Activated CD8-positive, alpha-beta memory T cell treated with anti-CD3 and anti-CD28 coated beads, Interleukin-2, amount 10 ng/mL, durations not matched to agents 7 days and 5 days (primary cell): ENCODE measurements around the gene MCC. TPM values are rescaled to one million over a fixed set of nuclear protein-coding genes. Genes with fewer than 3 reads are reported as not detected.

Experiments
- ATAC-seq: fragments of 150-1000 bp; cut with Tn5 transposase; one replicate; pipeline ENCODE4 v1.10.0; 2021; ENCODE audit warnings: moderate library complexity
- CTCF ChIA-PET: fragments of 350-600 bp; sonication (Branson Sonifier 250); formaldehyde crosslinking; loops from one replicate; lab custom pipeline; 2021; ENCODE audit warnings: antibody characterized with exemption; lab: Charles Lee
- DNase-seq: peaks from one replicate; pipeline ENCODE4 v3.0.0-alpha.2; 2020
- H3K27ac Mint-ChIP-seq: one replicate; pipeline ENCODE4 v1.8.0; 2021; ENCODE audit warnings: mild to moderate bottlenecking, mixed read lengths
- H3K27me3 Mint-ChIP-seq: one replicate; pipeline ENCODE4 v1.8.0; 2021; ENCODE audit warnings: mixed read lengths
- H3K36me3 Mint-ChIP-seq: one replicate; pipeline ENCODE4 v1.8.0; 2021; ENCODE audit warnings: mild to moderate bottlenecking, mixed read lengths
- H3K4me1 Mint-ChIP-seq: one replicate; pipeline ENCODE4 v1.8.0; 2021; ENCODE audit warnings: mixed read lengths
- H3K4me3 Mint-ChIP-seq: one replicate; pipeline ENCODE4 v1.8.0; 2021; ENCODE audit warnings: mild to moderate bottlenecking, moderate library complexity, mixed read lengths
- H3K9me3 Mint-ChIP-seq: one replicate; pipeline ENCODE4 v1.8.0; 2022; ENCODE audit warnings: low read depth, mixed read lengths
- total RNA-seq, 2 experiments: library from RNA; stranded (reverse); gene quantifications; one replicate each; pipeline ENCODE4 v1.2.3, GENCODE V29; 2021

MCC gene
- total RNA-seq, 2 experiments from 2014 or later = 7.4 to 7.5 TPM

- no peaks in the 10 kb centered on the region for H3K36me3 Mint-ChIP-seq
- DNase-seq (no peak), ATAC-seq (no peak)
- H3K27me3 Mint-ChIP-seq = peaks cover 5% of the 10 kb centered on the region
- no peaks in the 10 kb centered on the region for H3K4me1 Mint-ChIP-seq
- CTCF ChIA-PET = no interaction called here
- no peak overlapping the region for H3K4me3 Mint-ChIP-seq
- H3K27ac Mint-ChIP-seq = no peak overlapping the region
- H3K9me3 Mint-ChIP-seq = peaks cover 2% of the 10 kb centered on the region
Measured at GRCh38 chr5:113189291-113189690, 299.0 kb downstream of the MCC start.

DNA sequence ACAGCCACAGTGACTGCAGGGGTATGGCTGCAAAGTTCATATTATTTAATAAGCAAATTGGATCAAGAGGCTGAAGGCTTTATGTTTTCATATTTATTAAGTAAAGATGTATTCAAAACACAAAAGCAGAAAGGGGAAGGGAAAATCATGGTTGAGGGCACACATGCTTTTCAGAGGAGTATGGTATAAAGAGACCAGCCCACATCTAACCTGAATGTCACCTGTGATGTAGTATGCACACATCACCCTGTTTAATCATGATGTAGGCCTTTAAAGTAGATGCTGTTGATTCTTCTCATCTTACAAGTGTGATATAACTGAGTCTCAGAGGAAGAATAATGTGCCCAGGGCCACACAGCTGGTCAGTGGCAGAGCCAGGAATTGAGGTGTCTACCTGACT lies 299.8 kb downstream of the MCC start:
- peaks cover 5% of the 10 kb centered on the region for H3K27me3 Mint-ChIP-seq
- ATAC-seq (no peak), DNase-seq (no peak)
- no peak overlapping the region for H3K4me3 Mint-ChIP-seq
- no peaks in the 10 kb centered on the region for H3K4me1 Mint-ChIP-seq
- CTCF ChIA-PET = no interaction called here
- H3K27ac Mint-ChIP-seq = no peak overlapping the region
- no peaks in the 10 kb centered on the region for H3K36me3 Mint-ChIP-seq
- no peaks in the 10 kb centered on the region for H3K9me3 Mint-ChIP-seq

DNA sequence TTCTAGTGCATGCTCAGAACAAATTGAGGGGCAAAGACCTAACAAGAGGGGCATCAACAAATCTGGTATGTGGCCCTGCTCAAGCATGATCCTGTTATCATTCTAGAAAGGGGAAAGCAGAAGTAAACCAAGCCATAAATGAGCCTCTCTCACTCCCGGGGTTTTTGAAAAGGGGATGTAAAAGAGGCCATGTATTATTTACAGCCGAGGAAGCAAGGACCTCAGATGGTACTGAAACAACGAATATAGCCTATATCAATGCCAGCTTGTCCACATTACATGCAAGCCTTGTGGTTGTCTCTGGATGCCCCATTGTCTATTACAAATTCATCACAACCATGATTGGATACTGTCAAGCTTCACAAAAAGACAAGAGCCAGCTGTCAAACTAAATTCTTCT lies 300.3 kb downstream of the MCC start:
- Mint-ChIP-seq H3K27me3 (peaks cover 5% of the 10 kb centered on the region), H3K4me3 (no peak overlapping the region), H3K36me3 (no peaks in the 10 kb centered on the region), H3K9me3 (no peaks in the 10 kb centered on the region), H3K27ac (no peak overlapping the region), H3K4me1 (no peaks in the 10 kb centered on the region)
- CTCF ChIA-PET = no interaction called here
- ATAC-seq = no peak
- no peak for DNase-seq

DNA sequence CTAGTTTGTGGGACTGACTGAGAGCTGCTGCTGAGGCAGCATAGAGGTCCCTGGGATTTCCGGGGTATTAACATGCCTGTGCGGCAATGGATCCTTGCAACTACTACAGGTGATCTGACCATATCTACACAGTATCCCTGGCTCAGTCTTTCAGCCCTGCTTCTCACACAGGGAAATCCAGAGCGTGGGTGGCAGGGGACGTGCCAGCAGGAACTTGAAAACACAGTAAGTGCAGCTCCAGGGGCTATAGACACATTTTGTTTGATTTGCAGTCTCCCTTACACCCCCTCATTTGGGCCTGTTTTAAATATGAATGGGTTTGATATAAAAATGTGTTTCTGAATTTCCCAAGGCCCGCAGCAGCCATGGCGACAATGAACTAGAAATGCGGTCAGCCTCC lies 302.2 kb downstream of the MCC start:
- DNase-seq (no peak), ATAC-seq (no peak)
- CTCF ChIA-PET = no interaction called here
- Mint-ChIP-seq H3K4me3 (no peak overlapping the region), H3K27ac (no peak overlapping the region), H3K4me1 (peaks cover 6% of the 10 kb centered on the region), H3K9me3 (no peaks in the 10 kb centered on the region), H3K27me3 (peaks cover 5% of the 10 kb centered on the region), H3K36me3 (no peaks in the 10 kb centered on the region)

DNA sequence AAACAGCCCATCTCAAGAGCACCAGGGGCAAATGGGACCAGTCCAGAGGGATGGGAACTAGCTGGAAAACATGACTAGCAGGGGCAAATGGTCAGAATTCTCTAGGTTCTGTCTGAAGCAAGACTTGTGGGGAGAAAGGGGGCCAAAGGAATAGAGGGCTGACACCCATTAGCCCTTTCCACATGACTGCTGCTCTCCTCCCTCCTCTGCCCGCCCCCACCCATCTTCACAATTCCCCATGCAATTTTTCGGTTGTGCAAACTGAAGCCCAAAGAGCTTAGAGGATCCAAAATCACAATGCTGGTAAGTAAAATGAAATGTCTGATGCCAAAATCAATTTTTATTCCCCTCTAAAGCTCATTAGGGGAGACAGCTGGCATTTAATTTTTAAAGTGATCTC lies 304.6 kb downstream of the MCC start:
- no peak overlapping the region for H3K27ac Mint-ChIP-seq
- H3K4me1 Mint-ChIP-seq = peaks cover 6% of the 10 kb centered on the region
- CTCF ChIA-PET = no interaction called here
- H3K9me3 Mint-ChIP-seq = no peaks in the 10 kb centered on the region
- DNase-seq (no peak), ATAC-seq (no peak)
- H3K36me3 Mint-ChIP-seq = no peaks in the 10 kb centered on the region
- H3K27me3 Mint-ChIP-seq = peaks cover 5% of the 10 kb centered on the region
- no peak overlapping the region for H3K4me3 Mint-ChIP-seq

DNA sequence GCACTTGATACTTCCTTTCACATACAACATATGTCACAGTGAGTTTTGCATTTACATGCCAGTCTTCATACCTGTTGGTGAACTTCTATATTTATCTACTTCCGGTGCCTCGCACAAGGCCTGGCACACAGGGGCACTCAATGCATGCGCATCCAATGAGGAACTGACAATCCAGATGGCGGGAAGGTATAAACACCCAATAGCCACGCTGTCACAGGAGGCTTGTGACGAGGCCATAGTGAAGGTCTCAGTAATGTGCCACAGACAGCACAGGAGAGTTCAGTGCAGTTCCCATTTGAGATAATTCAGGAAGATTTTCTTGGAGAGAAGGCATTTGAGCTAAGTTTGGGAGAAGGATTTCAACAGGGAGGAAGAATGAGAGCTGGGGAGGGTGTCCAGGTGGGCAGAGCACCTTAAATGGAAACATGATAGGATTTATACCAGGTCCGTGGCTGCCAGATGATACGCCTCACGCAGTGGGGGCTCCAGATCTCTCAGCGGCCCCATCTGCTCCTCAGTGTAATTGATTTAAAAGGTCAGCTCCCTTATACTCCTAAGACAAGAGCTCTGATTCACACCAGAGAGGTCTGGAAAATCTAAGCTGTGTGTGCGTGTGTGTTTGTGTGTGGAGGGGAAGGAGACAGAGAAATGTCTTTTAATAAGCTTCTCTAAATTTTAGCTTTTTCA lies 305.5 kb downstream of the MCC start:
- Mint-ChIP-seq H3K4me3 (no peak overlapping the region), H3K27me3 (peaks cover 5% of the 10 kb centered on the region), H3K4me1 (peaks cover 6% of the 10 kb centered on the region), H3K27ac (no peak overlapping the region), H3K36me3 (no peaks in the 10 kb centered on the region), H3K9me3 (no peaks in the 10 kb centered on the region)
- CTCF ChIA-PET = no interaction called here
- no peak for DNase-seq
- ATAC-seq = no peak

DNA sequence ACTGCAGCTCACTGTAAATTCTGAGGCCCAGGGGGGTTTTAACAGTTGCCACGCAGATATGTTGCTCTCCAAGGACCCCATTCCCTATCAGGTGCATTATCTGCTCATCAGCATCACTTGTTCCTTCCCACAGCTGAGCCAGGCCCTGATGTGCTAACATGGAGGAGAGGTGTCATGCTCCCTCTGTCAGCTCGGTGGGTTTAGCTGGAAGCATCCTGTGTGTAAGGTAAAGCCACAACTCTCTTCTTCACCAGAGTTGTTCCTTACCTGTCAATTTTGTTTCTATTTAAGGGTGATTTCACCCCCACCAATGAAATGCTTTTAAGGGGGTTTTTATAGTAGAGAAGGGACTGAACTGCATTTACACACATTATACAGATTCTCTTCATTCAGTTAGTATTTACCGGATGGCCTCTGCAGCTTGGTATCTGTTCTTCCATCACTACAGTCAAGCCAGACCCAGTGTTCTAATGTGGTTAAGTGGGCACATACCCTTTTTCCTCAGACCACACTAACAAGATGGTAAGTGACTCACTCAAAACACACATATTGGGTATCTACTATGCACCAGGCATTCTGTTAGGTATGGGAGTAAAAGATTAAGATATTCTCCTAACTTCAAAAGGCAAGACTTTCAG lies 306.3 kb downstream of the MCC start:
- CTCF ChIA-PET = no interaction called here
- no peak overlapping the region for H3K27ac Mint-ChIP-seq
- peaks cover 5% of the 10 kb centered on the region for H3K27me3 Mint-ChIP-seq
- H3K9me3 Mint-ChIP-seq = no peaks in the 10 kb centered on the region
- no peaks in the 10 kb centered on the region for H3K36me3 Mint-ChIP-seq
- peaks cover 6% of the 10 kb centered on the region for H3K4me1 Mint-ChIP-seq
- ATAC-seq = no peak
- no peak for DNase-seq
- no peak overlapping the region for H3K4me3 Mint-ChIP-seq

GRCh38 chr5:113181409-113181808 lies 306.8 kb downstream of the MCC start:
- no peak for ATAC-seq
- no peak for DNase-seq
- peaks cover 6% of the 10 kb centered on the region for H3K4me1 Mint-ChIP-seq
- no peak overlapping the region for H3K4me3 Mint-ChIP-seq
- no peaks in the 10 kb centered on the region for H3K9me3 Mint-ChIP-seq
- CTCF ChIA-PET = no interaction called here
- no peaks in the 10 kb centered on the region for H3K36me3 Mint-ChIP-seq
- H3K27me3 Mint-ChIP-seq = peaks cover 5% of the 10 kb centered on the region
- H3K27ac Mint-ChIP-seq = no peak overlapping the region

DNA sequence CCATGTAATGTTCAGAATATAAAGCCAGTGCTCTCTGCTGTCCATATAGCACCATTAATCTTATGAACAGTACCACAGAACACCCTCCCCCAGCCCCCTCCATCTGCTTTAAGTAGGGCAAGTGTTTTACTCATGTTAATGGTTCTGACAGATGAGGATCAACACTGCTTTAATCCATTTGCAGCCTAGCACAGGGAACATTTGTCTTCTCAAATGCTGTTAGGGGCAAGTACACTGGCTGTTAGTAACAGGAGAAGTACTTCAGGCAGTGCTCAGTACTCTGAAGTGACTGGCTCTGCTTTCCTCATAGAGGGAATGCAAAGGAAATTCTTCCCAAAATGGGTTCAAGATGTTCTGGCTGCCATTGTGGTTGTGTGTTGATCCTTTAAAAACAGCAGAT lies 309.1 kb downstream of the MCC start:
- CTCF ChIA-PET = no interaction called here
- peaks cover 6% of the 10 kb centered on the region for H3K4me1 Mint-ChIP-seq
- H3K4me3 Mint-ChIP-seq = no peak overlapping the region
- no peak for DNase-seq
- no peak overlapping the region for H3K27ac Mint-ChIP-seq
- no peaks in the 10 kb centered on the region for H3K36me3 Mint-ChIP-seq
- H3K9me3 Mint-ChIP-seq = no peaks in the 10 kb centered on the region
- ATAC-seq = no peak
- peaks cover 3% of the 10 kb centered on the region for H3K27me3 Mint-ChIP-seq

DNA sequence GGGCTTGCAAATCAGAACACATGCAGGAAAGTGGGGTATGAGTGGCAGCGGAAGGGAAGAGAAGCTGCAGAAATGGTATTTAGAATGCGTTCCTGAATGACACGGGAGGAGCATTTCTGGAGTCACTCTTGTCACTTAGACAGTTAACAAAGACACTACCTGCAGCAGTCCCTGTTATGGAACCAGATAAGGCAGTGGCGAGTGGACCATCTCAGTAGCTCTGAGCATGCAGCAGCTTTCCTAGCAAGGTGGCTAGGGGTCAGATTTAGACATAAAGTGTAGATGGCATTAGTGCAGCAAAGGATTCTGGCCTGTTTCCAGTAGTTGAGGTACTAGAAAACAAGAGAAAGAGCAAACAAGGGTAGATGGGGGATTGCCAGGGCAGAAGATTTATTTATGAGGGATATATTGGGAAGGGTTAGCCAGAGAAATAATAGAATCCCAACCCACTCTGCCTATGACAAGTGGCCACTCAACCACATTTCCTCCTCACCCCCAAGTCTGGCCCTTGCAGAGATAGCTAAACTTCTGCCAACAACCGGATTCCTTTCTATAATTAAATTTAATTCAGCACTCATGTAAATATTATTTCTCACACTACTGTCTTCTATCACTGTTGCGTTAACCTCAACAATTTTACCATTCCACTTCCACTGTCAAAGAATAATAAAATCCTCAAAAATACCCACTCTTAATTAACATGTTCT lies 310.0 kb downstream of the MCC start:
- H3K4me1 Mint-ChIP-seq = peaks cover 6% of the 10 kb centered on the region
- CTCF ChIA-PET = no interaction called here
- ATAC-seq = no peak
- H3K9me3 Mint-ChIP-seq = no peaks in the 10 kb centered on the region
- peaks cover 7% of the 10 kb centered on the region for H3K27me3 Mint-ChIP-seq
- no peak overlapping the region for H3K27ac Mint-ChIP-seq
- no peak for DNase-seq
- H3K36me3 Mint-ChIP-seq = no peaks in the 10 kb centered on the region
- H3K4me3 Mint-ChIP-seq = no peak overlapping the region

DNA sequence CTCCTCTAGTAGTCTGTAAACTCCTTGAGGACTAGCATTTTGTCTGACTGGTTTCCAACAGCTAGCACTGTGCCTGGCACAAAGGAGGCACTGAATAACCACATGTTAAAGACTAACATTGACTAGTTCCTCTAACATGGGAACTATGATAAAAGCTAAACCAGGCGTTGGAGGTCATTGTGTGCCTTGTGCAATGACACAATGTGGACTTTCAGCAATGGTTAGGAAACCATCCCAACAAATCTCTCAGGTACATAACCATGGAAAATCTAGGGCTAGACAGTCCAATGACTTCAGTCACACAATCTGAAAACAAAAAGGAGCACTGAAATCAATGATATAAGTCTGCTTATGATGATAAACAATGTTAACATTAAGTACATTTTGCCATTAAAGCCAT lies 311.0 kb downstream of the MCC start:
- H3K27ac Mint-ChIP-seq = no peak overlapping the region
- DNase-seq (no peak), ATAC-seq (no peak)
- H3K4me1 Mint-ChIP-seq = peaks cover 6% of the 10 kb centered on the region
- H3K36me3 Mint-ChIP-seq = no peaks in the 10 kb centered on the region
- CTCF ChIA-PET = no interaction called here
- no peak overlapping the region for H3K4me3 Mint-ChIP-seq
- peaks cover 10% of the 10 kb centered on the region for H3K27me3 Mint-ChIP-seq
- H3K9me3 Mint-ChIP-seq = no peaks in the 10 kb centered on the region

- no peak overlapping the region for H3K27ac Mint-ChIP-seq
- no peak for DNase-seq
- no peaks in the 10 kb centered on the region for H3K9me3 Mint-ChIP-seq
Measured at GRCh38 chr5:113176734-113177133, 311.5 kb downstream of the MCC start.

DNA sequence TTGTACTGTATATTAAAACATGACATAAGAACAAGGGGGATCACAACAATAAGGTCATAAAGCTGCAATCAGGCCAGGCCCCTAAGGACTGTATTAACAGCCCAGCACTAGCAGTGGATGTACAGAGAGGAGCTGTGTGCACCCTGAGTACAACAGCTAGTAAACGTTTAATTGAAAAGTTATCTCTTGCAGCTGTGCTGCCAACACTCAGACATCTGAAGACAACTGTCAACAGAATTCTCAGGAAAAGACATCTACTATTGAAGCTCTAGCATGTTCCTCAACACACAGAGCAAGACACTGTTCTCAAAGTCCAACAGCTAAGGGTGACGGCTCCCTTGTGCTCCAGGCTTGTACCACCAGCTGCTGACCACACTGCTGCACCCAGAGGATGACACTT lies 312.1 kb downstream of the MCC start:
- CTCF ChIA-PET = no interaction called here
- Mint-ChIP-seq H3K9me3 (no peaks in the 10 kb centered on the region), H3K27ac (no peak overlapping the region), H3K36me3 (no peaks in the 10 kb centered on the region), H3K4me3 (no peak overlapping the region), H3K27me3 (peaks cover 10% of the 10 kb centered on the region), H3K4me1 (no peaks in the 10 kb centered on the region)
- no peak for ATAC-seq
- no peak for DNase-seq

More at GRCh38 chr5:113176734-113177133, 311.5 kb downstream of the MCC start:
- peaks cover 4% of the 10 kb centered on the region for H3K4me1 Mint-ChIP-seq
- CTCF ChIA-PET = no interaction called here
- no peaks in the 10 kb centered on the region for H3K36me3 Mint-ChIP-seq
- H3K27me3 Mint-ChIP-seq = peaks cover 10% of the 10 kb centered on the region
- no peak overlapping the region for H3K4me3 Mint-ChIP-seq
- ATAC-seq = no peak

GRCh38 chr5:113172231-113172826 lies 315.9 kb downstream of the MCC start:
- H3K9me3 Mint-ChIP-seq = no peaks in the 10 kb centered on the region

More at GRCh38 chr5:113172231-113172826, 315.9 kb downstream of the MCC start:
- DNase-seq (no peak), ATAC-seq (no peak)
- Mint-ChIP-seq H3K36me3 (no peaks in the 10 kb centered on the region), H3K4me3 (no peak overlapping the region), H3K27ac (no peak overlapping the region), H3K27me3 (peaks cover 27% of the 10 kb centered on the region), H3K4me1 (no peaks in the 10 kb centered on the region)
- CTCF ChIA-PET = no interaction called here
